ENCODE measurements around the gene CYB5R4. TPM values are rescaled to one million over a fixed set of nuclear protein-coding genes. Genes with fewer than 3 reads are reported as not detected.

The CYB5R4 gene
- total RNA-seq, 1 experiment from 2014 or later = 23.7 TPM

- Mint-ChIP-seq H3K36me3 (ENCODE audit: insufficient read depth, unreplicated experiment) (no peaks in the 10 kb centered on the region), H3K27me3 (ENCODE audit: insufficient read depth, unreplicated experiment) (peaks cover 11% of the 10 kb centered on the region), H3K4me3 (ENCODE audit: unreplicated experiment) (no peak overlapping the region), H3K4me1 (ENCODE audit: low read depth, unreplicated experiment) (no peaks in the 10 kb centered on the region), H3K9me3 (ENCODE audit: unreplicated experiment) (no peaks in the 10 kb centered on the region), H3K27ac (ENCODE audit: unreplicated experiment) (no peak overlapping the region)
- Histone ChIP-seq H3K9me3 (no peaks in the 10 kb centered on the region; the same call in 1 of the 2 replicates), H3K4me1 (no peaks in the 10 kb centered on the region), H3K27me3 (replicated peaks; ENCODE audit: control insufficient read depth, insufficient read depth, low read length) (no peaks in the 10 kb centered on the region), H3K4me3 (ENCODE audit: low read depth, low read length) (no peak overlapping the region), H3K36me3 (ENCODE audit: control insufficient read depth, insufficient read depth, low read length) (no peaks in the 10 kb centered on the region)
- POLR2A ChIA-PET = no interaction called here
- no peak for DNase-seq
- no TSS peak for BruUV-seq (replicated peaks)
- CTCF ChIA-PET = no interaction called here
- TF ChIP-seq CTCF (IDR thresholded peaks at IDR 0.05; ENCODE audit: insufficient read depth in 1 of 2, low read depth in 1 of 2, low read length in 1 of 2, severe bottlenecking in 1 of 2, unreplicated experiment in 1 of 2) = no peak
- intact Hi-C loops (cut with micrococcal nuclease; ENCODE audit: unreplicated experiment) = no loop called here
These were observed 15.3 kb upstream of the CYB5R4 start for GRCh38 chr6:83844170-83844569.

GRCh38 chr6:83846291-83846690 lies 13.2 kb upstream of the CYB5R4 start:
- intact Hi-C loops (cut with micrococcal nuclease; ENCODE audit: unreplicated experiment) = no loop called here
- no peak overlapping the region for H3K4me3 Mint-ChIP-seq (ENCODE audit: unreplicated experiment)
- BruUV-seq (replicated peaks) = no TSS peak
- Histone ChIP-seq H3K27me3 (replicated peaks; ENCODE audit: control insufficient read depth, insufficient read depth, low read length) (no peaks in the 10 kb centered on the region), H3K36me3 (ENCODE audit: control insufficient read depth, insufficient read depth, low read length) (no peaks in the 10 kb centered on the region), H3K4me3 (ENCODE audit: low read depth, low read length) (no peak overlapping the region), H3K9me3 (no peaks in the 10 kb centered on the region), H3K4me1 (no peaks in the 10 kb centered on the region)
- ChIA-PET POLR2A (no interaction called here), CTCF (no interaction called here)
- H3K27ac Mint-ChIP-seq (ENCODE audit: unreplicated experiment) = no peak overlapping the region
- H3K36me3 Mint-ChIP-seq (ENCODE audit: insufficient read depth, unreplicated experiment) = no peaks in the 10 kb centered on the region
- DNase-seq = no peak
- no peaks in the 10 kb centered on the region for H3K9me3 Mint-ChIP-seq (ENCODE audit: unreplicated experiment)
- TF ChIP-seq CTCF (IDR thresholded peaks at IDR 0.05; ENCODE audit: insufficient read depth in 1 of 2, low read depth in 1 of 2, low read length in 1 of 2, severe bottlenecking in 1 of 2, unreplicated experiment in 1 of 2) = no peak
- peaks cover 14% of the 10 kb centered on the region for H3K27me3 Mint-ChIP-seq (ENCODE audit: insufficient read depth, unreplicated experiment)
- H3K4me1 Mint-ChIP-seq (ENCODE audit: low read depth, unreplicated experiment) = no peaks in the 10 kb centered on the region

- POLR2A ChIA-PET = no interaction called here
- BruUV-seq (replicated peaks) = no TSS peak
- Mint-ChIP-seq H3K27ac (ENCODE audit: unreplicated experiment) (no peak overlapping the region), H3K9me3 (ENCODE audit: unreplicated experiment) (no peaks in the 10 kb centered on the region), H3K4me3 (ENCODE audit: unreplicated experiment) (no peak overlapping the region), H3K4me1 (ENCODE audit: low read depth, unreplicated experiment) (no peaks in the 10 kb centered on the region), H3K36me3 (ENCODE audit: insufficient read depth, unreplicated experiment) (no peaks in the 10 kb centered on the region), H3K27me3 (ENCODE audit: insufficient read depth, unreplicated experiment) (peaks cover 16% of the 10 kb centered on the region)
- CTCF ChIA-PET = no interaction called here
- intact Hi-C loops (cut with micrococcal nuclease; ENCODE audit: unreplicated experiment) = no loop called here
- TF ChIP-seq CTCF (IDR thresholded peaks at IDR 0.05; ENCODE audit: insufficient read depth in 1 of 2, low read depth in 1 of 2, low read length in 1 of 2, severe bottlenecking in 1 of 2, unreplicated experiment in 1 of 2) = no peak
- no peaks in the 10 kb centered on the region for H3K4me1 ChIP-seq
- no peaks in the 10 kb centered on the region for H3K9me3 ChIP-seq
- no peaks in the 10 kb centered on the region for H3K27me3 ChIP-seq (replicated peaks; ENCODE audit: control insufficient read depth, insufficient read depth, low read length)
- no peak for DNase-seq
- no peak overlapping the region for H3K4me3 ChIP-seq (ENCODE audit: low read depth, low read length)
- no peaks in the 10 kb centered on the region for H3K36me3 ChIP-seq (ENCODE audit: control insufficient read depth, insufficient read depth, low read length)
These were observed 12.3 kb upstream of the CYB5R4 start for GRCh38 chr6:83847179-83847578.
